Activated CD4-positive, CD25-positive, alpha-beta regulatory T cell (primary cell): Measurements from ENCODE around the gene HACL1.

Source experiments
- DNase-seq, 4 experiments: peaks; one replicate each; lab custom pipeline; 2025; lab: John Stamatoyannopoulos, UW

The HACL1 gene

DNA sequence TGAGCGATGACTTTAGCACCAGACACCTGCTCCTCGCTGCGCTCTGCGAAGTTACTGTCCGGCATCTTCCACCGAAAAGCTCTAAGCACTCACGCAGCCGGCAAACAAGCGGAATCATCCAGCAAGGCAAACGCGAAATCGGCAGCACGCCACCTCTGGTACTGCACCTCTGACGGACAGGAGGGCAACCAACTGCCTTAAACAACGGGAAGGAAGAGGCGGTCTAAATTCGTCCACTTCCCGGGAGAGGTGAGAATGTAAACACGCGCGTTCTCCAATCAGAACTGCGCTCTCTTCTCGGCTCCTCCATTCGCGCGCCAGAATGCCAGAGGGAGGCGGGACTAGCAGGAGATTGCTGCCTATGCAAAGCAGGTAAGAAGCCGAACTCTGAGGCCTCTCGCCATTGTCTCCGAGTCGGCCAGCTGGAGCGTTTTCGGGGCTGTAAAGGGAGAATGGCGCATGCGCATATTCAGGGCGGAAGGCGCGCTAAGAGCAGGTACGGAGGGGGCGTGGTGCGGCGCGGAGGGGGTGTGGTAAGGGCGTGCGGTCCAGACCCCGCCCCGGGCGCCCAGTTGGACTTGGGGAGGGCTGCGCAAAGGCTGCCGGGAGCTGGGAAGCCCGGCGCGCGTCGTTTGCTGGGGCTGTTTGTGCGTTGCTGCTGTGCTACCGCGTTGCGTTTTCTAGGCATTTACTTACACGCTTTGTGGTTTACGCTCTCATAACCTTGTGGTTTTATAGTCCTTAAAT, at the start of gene HACL1, which contains the start of gene BTD:
HACL1 (minus strand) TSS at position 171 of the 747 bp plus-strand sequence; CDS start at position 65, 106 bp downstream.
BTD (plus strand) TSS at position 347 of the 747 bp plus-strand sequence. CDS start 33,695 bp downstream, outside the sequence.
- no peak for DNase-seq

DNA sequence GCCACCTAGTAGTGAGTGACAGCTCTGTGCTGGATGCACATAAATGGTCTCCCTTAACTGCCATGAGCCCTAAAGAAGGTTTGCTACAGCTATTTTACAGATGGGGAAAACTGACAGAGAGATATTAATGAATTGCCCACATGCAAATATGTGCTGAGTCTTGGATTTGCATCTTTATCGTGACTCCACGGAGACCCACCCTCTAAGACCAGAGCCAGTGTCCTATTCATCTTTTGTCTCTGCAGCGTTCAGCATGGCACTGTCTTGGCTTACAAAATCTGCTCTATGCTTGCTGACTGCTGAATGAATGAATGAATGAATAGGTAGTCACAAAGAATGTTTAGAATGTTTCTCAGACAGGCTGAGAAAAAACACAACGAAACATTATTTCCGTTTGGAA, 48.5 kb upstream of the HACL1 start:
- no peak for DNase-seq

DNA sequence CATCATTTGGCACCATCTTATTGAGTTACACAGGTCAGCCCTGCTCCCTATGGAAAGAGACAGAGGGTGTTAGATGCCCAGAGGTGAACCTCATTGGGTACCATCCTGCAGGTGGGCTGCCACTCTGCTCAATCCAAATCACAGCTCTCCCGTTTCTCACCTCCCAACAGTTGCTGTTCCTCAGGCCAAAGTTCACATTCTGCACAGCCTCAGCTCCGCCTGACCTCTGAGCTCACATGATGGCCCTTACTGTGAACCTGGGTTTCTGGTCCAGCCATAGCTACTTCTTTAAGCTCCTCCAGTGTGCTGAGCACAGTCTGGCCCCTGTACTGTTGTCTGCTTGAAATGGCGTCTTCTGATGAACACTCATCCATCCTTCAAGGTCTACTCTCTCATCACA, 48.0 kb upstream of the HACL1 start:
- DNase-seq = no peak

DNA sequence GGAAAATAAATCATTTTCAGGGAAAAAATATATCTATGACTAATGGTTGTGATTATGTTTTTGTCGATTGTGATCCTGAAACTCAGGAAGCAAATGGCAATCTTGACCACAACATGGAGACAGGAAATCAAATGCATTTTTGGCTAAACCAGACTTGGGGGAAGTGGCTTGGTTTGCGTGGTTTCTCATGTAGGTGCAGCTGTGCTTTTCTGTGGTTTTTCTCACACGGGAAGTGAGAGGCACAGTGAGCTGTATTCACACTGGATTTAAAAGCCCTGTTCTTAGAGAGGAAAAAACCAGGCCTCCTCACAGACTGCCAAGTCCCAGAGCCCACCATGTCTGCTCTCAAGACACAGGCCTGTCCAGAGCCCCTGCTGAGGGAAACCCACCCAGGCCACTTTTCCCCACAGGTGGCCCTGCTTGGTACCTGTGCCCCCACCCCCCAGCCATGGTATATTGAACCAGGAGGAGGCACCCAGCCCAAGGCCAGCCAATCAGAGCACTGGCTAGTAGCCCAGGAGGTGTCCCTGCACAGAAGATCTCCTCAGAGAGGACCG, 46.3 kb upstream of the HACL1 start:
- DNase-seq = no peak

DNA sequence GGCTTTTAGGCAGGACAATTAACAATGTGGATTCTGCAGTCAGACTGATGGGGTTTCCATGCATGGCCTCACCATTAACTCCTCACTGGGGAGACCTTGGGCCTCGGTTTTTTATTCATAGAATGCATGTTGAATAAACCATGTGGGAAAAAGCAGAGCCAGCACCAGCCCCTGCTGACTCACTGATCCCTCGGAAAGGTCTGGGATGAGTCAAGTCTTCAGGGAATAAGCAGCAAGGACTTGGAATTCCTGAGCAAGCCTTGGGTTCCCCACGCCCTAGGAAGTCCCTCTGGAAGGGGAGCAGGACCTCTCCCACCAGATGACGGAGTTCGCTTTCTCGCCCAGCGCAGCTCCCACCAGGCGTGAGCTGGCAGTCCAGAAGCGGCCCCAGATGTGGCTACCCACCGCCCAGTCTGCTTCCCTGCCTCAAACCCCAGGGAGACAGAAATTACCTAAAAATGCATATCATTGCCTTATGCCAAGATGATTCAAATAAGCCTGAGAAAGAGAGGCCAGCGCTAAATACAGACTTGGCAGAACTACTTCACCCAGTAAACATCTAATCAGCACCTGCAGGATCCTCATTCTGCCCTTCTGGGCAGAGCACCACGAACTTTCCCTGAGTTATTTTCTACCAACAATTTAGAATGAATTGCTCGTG, 45.6 kb upstream of the HACL1 start:
- no peak for DNase-seq

DNA sequence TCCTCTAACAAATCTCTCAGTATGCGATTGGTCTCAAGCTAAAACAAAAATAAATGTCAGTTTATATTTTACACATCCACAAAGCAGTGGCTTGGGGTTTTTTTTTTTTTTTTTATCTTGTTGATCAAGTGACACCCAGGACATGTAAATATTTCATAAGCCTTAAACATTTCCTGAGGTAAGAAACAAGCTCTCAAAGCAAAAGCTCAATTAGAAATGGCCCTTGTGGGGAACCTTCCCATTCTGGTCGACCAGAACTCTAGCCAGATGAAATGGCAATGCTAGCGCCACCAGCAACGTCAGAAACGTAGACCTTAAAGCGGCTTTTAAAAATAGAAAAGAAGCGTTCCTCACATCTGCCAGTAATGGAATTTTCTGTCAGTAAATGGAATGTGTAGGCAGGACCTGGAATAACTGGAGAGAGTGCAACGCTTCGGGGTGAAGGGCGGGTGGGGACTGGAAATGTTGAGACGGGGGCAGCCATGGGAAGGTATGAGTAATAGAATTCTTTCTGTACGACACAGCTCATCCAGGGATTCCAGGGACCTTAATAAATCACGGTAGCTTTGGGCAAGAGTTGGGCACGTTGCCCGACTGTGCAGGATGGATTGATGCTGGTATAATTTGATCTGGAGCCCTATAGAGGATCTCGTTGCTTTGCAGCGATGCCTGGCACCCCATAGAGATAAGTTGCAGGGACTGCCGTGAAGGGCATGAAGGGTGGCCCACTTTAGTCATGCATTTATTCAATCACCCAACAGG, 44.6 kb upstream of the HACL1 start:
- no peak for DNase-seq

DNA sequence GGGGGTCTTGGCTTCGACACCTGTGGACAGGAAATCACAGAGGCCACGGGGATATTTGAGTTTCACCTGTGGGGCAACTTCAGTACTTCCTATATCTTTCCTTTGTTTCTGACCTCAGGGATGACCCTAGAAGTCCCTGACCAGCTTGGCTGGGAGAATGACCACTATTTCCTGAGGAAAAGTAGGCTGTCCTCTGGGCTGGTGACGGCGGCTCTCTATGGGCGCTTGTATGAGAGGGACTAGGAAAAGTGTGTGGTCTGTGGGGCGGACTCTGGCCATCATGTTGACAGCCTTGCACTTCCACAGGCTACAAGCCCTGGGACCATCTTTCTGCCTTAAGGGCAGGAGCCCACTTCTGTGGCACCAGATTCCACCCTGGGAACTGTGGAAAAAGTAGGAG, 43.9 kb upstream of the HACL1 start:
- DNase-seq = no peak

DNA sequence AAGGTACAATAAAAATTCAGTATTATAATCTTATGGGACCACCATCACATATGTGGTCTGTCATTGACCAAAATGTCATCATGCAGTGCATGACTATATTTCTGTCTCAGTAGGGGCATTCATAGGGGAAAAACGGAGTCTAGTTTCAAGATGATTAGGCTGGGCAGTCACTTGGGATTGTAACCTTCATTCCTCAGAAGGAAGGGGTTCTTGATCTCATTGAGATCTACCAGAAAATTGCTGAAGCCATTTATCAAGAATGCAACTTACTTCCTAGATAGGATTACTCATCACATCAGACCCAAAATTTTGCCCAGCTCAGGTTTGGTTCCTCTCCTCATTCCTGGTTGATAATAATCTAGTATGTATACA, 37.5 kb upstream of the HACL1 start:
- no peak for DNase-seq

DNA sequence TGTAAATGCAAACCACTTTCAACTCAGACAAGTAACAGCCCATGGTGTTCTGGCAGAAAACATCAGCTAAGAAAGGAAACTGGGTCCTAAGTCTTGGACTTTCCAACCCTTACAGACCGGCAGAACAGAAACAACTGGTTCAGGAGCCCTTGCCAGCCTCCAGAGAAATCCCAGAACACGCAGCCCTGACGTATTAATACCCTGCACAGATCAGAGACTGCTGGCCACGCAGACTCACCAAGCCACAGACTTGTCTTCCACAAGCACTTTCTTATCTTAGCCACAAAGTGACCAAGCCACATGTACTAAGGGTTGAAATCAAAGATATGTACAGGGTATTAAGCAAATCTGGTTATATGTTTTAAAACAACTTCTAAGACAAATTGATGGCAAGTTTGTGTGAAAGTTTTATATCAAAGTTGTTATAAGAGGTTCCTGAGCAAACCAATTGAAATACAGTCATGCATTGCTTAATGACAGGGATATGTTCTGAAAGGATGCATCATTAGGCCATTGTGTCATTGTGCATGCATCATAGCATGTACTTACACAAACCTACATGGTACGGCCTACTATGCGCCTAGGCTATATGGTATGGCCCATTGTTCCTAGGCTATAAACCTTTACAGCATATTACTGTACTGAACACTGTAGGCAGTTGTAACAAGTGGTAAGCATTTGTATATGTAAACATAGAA, 37.0 kb upstream of the HACL1 start:
- DNase-seq = no peak

DNA sequence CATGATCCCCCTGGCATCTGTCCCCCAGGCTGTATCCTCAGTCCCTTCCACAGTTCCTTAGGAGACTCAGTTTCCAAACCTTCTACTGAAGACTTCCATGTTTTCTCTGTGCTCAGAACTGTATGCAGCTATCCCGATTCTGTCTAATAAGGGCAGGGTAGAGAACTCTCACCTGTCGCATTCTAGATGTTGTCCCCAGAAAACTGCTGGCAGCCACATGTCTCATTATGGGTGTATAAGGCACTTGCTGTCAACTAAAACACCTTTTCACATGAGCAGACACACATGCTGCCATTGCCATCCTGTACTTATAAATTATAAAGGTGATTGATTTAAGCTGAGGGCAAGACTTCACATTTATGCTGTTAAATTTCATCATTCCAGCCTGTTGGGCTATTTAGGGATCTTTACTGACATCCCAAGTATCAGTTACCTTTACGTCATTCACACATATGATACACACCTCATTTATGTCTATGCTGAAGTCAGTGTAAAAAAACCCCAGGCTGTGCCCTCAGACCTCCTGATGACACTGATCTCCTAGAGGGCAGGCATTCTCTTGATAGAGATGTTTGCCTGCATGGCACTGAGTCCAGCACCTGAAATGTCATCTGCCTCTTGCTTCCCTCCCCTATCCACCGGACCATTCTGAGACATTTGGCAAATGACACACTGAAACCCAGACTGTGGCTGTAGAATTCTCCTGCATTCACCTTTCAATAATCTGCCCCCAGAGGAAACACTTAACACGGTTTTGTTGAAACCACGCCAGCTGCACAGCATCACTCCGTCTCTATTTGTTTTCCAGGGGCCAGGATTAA, 36.0 kb upstream of the HACL1 start:
- DNase-seq = no peak

DNA sequence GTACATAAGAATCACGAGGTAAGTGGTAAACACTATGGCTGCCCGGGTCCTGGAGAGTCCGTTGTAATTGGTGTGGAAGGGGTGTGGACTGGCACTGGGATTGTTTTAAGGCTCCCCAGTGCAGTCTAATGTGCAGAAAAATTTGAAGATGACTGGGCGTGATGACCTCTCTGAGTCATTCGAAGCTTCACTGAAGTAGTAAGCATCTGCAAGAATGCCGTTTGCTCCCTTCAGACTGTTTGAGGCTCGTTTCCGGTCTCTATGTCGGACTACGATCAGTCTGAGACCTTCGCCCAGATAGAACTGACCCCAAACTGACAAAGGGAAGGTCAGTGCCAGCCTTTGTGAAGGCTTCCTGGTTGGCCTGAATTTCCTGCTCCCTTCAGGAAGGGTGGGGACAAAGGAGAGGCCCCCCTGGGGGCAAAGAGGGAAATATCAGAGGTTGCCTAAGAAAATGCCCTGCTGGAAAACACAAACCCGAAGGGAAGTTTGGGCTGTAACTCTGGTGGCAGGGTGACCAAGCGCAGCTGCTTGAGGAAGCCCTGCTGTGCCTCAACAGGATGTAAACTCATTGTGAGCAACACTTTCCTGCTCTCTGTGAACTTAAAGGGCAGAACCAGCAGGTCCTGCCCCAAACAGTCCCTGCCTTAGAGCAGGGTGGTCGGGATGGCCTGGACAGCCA, 34.8 kb upstream of the HACL1 start:
- DNase-seq = no peak

DNA sequence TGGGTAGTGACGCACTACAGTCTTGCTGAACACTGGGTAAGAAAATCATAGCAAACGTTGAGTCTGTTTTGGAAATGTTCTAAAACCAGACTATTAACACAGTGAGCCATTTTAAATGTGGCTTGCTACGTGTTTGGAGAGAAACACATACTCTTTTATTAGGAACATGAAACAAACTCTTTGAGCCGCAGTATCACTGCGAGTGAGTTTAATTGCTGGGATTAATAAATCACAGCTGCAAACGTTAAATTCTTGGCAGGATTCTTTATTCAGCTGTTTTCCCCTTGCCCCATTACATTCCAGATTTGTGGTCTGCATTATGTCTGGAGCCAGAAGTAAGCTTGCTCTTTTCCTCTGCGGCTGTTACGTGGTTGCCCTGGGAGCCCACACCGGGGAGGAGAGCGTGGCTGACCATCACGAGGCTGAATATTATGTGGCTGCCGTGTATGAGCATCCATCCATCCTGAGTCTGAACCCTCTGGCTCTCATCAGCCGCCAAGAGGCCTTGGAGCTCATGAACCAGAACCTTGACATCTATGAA, 33.8 kb upstream of the HACL1 start:
- no peak for DNase-seq

DNA sequence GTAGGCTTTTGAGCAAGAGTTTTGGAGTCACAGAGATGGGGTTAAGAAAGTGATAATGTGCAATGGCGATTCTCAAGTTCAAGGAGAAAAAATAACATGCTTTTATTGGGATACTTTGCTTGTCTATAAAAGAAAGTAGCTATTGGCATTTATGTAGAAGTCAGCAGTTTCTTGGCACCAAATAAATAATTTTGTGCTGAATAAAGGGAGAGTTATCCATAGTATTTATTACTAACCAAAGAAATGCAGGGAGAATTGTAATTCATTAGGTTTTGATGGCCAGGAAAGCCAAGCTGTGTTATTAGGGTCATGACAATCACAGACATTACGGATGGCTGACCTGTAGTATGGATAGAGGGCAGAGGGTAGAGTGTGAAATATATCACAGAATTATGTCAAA, 33.3 kb upstream of the HACL1 start:
- DNase-seq = no peak

DNA sequence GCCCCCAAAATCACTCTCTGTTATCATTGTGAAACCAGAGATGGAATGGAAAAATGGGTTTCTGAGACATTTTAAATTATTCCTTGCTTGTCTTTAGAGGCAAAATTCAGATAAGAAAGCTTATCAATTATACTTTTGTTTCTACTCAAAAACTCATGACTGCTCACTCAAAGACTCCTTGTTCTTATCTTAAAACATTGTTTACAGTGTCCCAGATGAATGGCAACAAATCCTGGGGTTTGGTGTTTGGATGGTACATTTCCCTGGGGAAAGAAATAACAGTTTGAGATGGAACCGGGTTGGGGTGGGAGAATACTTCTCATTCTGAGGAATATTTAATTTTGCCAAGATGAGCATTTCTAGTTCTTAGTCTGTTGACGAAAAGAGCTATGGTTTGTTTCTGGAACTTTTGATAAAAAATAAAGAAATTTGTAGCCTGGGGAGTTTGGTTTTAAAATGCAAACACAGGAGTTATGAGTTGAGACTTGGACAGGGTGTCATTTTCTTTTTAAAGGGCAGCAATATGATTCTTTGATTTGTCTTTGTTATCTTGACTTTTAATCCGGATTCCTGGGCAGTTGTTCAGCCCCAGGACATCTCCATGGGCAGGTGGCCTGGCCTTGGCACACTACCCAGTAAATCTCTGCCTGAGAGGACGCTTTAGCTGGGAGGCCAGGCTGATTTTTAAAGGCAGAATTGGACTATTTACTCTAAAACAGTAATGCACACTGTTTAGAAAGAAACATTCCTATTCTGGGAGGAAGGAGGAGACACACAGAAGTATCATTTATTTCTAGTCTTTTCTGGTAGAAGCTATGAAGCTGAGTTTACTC, 32.6 kb upstream of the HACL1 start:
- DNase-seq = no peak

DNA sequence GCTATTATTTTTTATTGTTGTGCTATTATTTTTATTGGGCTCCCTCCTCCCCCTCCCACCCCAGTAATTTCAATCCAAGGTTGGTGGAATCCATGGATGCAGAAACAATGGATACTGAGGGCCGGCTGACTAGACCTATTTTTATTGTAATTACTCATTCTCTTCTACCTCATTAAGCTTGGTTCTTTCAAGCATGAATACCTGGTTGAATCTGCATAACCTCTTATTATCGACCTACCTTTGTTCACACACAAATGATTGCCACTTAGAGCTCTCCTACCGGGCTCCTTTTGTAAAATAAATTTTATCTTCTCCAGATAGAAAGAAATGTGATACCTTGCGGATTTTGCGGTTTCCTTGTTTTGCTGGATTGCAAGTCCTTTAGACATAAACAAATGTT, 31.8 kb upstream of the HACL1 start:
- DNase-seq = no peak

DNA sequence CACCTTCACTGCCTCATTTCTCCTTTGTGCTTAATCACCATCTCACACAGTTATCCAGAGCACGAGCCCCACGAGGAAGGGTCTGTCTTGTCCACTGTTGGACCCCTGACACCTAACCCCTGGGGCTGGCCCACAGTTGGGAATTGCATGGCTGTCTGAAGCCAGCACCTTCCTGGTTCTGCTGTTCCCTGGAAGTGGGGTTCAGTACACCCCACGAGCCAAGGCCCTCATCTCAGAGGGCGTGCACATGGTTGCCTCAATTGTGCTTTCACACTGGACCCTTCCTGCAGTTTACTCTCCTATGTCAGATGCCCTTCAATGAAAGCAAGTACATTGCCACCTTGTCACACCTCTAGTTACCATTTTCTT, 30.8 kb upstream of the HACL1 start:
- DNase-seq = no peak

DNA sequence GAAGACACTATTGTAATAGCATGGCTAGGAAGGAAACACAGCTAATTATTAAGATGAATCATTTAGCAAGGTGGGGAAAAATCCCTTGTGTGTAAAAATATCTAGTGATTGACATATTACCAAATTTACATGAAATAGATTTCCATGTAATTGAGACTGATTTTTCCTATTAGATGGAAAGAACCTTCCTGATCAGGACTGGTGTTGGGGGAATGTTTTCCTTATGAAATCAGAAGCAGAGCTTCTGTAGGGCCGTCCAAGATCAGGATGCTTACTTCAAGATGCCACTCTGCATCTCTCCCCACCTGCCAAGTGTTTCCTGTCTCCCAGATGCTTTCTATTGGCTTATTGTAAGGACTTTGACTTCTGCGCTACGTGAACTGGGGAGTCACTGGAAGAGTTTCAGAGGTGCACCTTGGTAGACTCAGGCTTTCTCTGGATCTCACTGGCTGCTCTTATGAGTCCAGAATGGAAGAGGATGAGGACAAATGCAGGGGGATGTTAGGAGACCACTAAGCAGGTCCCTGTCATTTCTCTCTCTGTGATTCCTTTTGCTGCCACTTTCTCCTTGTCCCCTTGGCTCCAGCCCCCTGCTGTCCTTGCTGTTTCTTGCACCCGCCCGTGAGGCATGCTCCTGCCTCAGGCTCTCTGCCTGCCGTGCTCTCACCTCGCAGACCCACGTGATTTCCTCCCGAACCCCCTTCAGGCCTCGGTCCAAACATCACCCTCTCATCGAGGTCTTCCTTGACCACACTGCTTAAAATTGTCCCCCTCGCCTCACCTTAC, 30.2 kb upstream of the HACL1 start:
- DNase-seq = no peak

DNA sequence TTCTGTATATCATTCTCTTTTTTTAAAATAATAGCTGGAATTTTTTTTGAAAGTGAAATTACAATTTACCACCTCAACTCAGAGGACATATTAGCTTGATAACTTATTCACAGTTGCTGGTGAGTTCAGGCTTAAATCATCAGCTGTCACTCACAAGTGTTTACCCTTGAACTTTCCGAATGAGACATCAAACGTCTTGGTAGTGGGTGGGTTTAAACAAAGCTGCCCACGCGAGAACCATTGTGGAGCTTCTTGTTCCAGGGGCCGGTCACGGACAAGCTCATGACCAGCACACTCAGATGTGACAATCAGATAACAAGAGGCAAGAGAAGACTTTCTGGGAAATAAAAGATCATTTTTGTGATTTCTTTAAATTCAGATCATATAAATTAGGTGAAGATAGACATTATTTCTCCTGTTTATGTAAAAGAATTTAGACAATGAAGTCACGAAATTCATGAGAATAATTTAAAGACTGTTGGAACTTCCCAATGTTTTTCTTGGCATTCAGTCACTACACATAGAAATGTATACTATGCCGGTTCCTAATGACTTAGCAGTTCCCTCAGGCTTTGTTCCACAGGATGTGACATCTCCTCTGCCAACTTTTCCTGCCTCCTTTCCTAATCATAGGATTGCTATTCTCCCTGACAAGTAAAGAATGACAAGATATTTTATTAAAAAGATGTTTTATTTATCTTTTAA, 29.4 kb upstream of the HACL1 start:
- DNase-seq = no peak
